ENCODE data around the gene SLC16A5. TPM values are rescaled to one million over a fixed set of nuclear protein-coding genes. Genes with fewer than 3 reads are reported as not detected.

The SLC16A5 gene
- total RNA-seq, 1 experiment from 2014 or later: 70.2 TPM

DNA sequence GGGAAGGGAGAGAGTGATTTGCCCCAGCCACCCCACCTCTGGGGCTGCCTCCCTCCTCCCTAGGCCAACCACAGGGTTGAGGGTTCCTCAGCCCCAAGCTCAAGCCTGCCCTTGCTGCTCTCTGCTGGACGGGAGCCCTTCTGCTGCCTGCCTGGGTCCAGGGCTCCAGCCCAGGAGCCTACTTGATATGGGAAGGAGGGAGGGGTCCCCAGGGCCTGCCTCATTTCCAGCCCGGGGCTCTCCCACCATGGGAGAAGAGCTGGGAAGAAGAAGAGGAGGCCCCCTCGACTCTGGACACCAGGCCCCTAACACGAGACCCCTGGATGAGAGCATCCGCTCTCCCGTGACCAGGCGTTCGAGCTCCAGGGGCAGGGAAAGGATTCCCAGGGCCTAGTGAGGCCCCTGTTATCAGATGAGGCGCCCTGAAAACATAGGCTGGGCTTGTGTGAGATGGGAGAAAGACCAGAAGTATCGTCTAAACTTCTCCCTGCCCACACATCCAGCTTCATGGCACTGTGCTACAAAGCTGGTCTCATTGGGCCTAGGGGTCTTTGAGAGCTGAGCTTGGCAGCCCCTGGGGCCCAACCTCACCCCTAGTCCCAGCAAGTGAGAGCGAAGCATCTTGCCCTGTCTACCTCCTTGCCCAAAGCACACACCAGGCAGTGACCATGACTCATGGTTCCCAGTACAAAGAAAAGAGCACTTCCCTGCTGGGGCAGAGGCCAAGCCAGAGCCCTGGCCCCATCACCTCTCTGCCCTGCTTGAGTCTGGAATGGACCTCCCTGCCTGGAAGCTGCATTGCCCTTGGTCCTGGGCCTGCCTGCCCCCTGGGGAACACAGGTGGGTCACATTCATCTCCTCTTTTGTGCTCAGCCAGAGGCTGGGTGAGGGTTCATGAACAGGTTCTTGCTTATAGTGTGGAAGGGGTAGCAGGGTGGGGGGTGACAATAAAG lies 987 bp downstream of the SLC16A5 start:
- ChIA-PET CTCF (interaction anchor here (0.5 to 1.2 kb wide), 5 partner anchors 17 to 428 kb away, joined by 3 to 8 read pairs (median 3); partner anchors contain the start of genes ARMC7 and TSEN54), POLR2A (ENCODE audit: unreplicated experiment) (interaction anchor here (0.6 to 1.7 kb wide), 6 partner anchors 10 to 882 kb away, joined by 3 to 14 read pairs (median 8); partner anchors contain the start of gene FDXR)
- peaks cover 71% of the 10 kb centered on the region for H3K79me2 ChIP-seq (ENCODE audit: low read depth)
- peaks cover 4% of the 10 kb centered on the region; the same call in 1 of the 2 replicates for H4K20me1 ChIP-seq (ENCODE audit: insufficient read depth)
- H3K27me3 ChIP-seq (ENCODE audit: insufficient read depth, low read depth): no peaks in the 10 kb centered on the region
- peaks cover 82% of the 10 kb centered on the region for H3F3A ChIP-seq (ENCODE audit: insufficient read depth, low read depth)
- H3K9me2 ChIP-seq (ENCODE audit: insufficient read depth): no peaks in the 10 kb centered on the region
- no peaks in the 10 kb centered on the region for H3K36me3 ChIP-seq (ENCODE audit: low read depth)
- peak overlapping the region; percentile 93 for H3K4me3 ChIP-seq
- H2AFZ ChIP-seq: no peak overlapping the region; the same call in 1 of the 2 replicates
- TF ChIP-seq, protein P1, sequence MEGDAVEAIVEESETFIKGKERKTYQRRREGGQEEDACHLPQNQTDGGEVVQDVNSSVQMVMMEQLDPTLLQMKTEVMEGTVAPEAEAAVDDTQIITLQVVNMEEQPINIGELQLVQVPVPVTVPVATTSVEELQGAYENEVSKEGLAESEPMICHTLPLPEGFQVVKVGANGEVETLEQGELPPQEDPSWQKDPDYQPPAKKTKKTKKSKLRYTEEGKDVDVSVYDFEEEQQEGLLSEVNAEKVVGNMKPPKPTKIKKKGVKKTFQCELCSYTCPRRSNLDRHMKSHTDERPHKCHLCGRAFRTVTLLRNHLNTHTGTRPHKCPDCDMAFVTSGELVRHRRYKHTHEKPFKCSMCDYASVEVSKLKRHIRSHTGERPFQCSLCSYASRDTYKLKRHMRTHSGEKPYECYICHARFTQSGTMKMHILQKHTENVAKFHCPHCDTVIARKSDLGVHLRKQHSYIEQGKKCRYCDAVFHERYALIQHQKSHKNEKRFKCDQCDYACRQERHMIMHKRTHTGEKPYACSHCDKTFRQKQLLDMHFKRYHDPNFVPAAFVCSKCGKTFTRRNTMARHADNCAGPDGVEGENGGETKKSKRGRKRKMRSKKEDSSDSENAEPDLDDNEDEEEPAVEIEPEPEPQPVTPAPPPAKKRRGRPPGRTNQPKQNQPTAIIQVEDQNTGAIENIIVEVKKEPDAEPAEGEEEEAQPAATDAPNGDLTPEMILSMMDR (conservative IDR thresholded peaks at IDR 0.05): no peak
- TF ChIP-seq EZH2 (IDR thresholded peaks at IDR 0.05; ENCODE audit: low read depth): no peak
- peak; percentile 51 to 78 for DNase-seq
- peaks cover 84% of the 10 kb centered on the region for H3K4me1 ChIP-seq (replicated peaks; ENCODE audit: insufficient read depth)
- intact Hi-C loops (cut with micrococcal nuclease; ENCODE audit: unreplicated experiment): no loop called here
- no peaks in the 10 kb centered on the region for H3K9me3 ChIP-seq (ENCODE audit: insufficient read depth, low read depth)
- H3K4me2 ChIP-seq: peak overlapping the region; percentile 90
- BruUV-seq (replicated peaks): TSS peak; percentile 55
- H3K27ac ChIP-seq: peak overlapping the region; percentile 91

DNA sequence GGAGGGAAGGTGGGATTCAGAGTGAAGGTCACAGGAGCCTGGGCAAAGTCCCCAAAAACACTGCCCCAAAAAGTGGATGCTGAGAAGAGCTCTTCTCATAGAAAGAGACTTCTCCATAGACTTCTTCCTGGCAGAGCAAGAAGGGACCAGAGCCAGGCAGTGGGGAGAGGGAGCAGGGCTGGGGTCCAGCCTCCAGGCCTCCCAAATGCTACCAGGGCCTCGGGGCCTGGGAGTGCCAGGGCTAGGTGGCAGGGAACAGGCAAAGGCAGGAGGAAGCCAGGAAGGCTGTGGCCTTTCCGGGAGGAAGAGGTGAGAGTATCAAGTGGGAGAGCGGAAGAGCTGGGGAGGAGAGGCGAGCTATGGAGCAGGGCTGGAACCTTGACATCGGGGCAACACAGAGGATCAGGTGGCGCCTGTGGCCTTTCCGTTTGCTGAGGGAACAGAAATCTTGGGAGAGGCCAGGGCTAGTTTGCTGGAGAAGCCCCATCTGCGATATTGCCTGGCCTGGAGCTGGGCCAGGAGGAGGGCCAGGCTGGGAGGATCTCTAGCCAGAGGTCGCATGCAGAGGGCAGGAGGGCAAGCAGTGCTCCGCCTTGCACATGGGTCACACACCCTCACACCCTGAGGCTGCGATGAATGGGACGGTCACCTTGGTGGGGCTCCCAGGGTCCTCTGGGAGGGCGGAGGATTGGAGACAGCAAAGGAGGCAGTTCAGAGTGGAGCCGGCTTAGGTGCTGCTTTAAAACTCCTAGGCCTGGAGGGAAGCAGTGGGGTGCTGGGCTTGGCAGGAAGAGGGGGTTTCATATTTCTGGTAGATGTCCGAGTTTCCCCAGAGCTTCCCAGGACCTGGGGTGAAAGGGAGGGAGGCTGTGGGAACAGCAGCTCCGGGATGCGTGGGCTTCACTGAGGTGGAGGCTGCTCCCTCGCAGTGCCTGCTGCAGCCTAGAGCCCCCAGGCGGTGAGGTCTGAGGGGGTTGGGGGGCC lies 3.4 kb downstream of the SLC16A5 start:
- Histone ChIP-seq H3K4me3 (peak overlapping the region; percentile 93), H3K27ac (peak overlapping the region; percentile 89), H2AFZ (no peak overlapping the region), H3K9me3 (ENCODE audit: insufficient read depth, low read depth) (no peaks in the 10 kb centered on the region), H3K4me2 (peak overlapping the region; percentile 90), H3K9me2 (ENCODE audit: insufficient read depth) (no peaks in the 10 kb centered on the region), H3K4me1 (replicated peaks; ENCODE audit: insufficient read depth) (peaks cover 81% of the 10 kb centered on the region), H3K79me2 (ENCODE audit: low read depth) (peaks cover 86% of the 10 kb centered on the region), H3K27me3 (ENCODE audit: insufficient read depth, low read depth) (no peaks in the 10 kb centered on the region), H3K36me3 (ENCODE audit: low read depth) (no peaks in the 10 kb centered on the region), H4K20me1 (ENCODE audit: insufficient read depth) (peaks cover 4% of the 10 kb centered on the region; the same call in 1 of the 2 replicates), H3F3A (ENCODE audit: insufficient read depth, low read depth) (peaks cover 79% of the 10 kb centered on the region)
- peak; percentile 45 to 69 for DNase-seq
- POLR2A ChIA-PET (ENCODE audit: unreplicated experiment): interaction anchor here (0.5 to 0.8 kb wide), 4 partner anchors 80 to 333 kb away, joined by 3 to 12 read pairs (median 4); partner anchors contain the start of genes FDXR and HID1
- intact Hi-C loops (cut with micrococcal nuclease; ENCODE audit: unreplicated experiment): no loop called here
- BruUV-seq (replicated peaks): no TSS peak
- TF ChIP-seq, protein P1 (conservative IDR thresholded peaks at IDR 0.05): no peak
- no peak for TF ChIP-seq EZH2 (IDR thresholded peaks at IDR 0.05; ENCODE audit: low read depth)
- CTCF ChIA-PET: interaction anchor here (1.2 kb wide), 1 partner anchor 13 kb away, joined by 4 read pairs; no protein-coding TSS in a partner anchor

Data from PC-9 (cell line).